HG03575 (cell line): ENCODE results near the gene GLIS2.

Experiments used
- ATAC-seq: cut with Tn5 transposase; IDR thresholded peaks from one replicate; pipeline ENCODE4 v1.9.1; 2021; ENCODE audit not compliant: unreplicated experiment, insufficient number of reproducible peaks, low FRiP score; ENCODE audit errors: extremely low read depth

GLIS2 gene

DNA sequence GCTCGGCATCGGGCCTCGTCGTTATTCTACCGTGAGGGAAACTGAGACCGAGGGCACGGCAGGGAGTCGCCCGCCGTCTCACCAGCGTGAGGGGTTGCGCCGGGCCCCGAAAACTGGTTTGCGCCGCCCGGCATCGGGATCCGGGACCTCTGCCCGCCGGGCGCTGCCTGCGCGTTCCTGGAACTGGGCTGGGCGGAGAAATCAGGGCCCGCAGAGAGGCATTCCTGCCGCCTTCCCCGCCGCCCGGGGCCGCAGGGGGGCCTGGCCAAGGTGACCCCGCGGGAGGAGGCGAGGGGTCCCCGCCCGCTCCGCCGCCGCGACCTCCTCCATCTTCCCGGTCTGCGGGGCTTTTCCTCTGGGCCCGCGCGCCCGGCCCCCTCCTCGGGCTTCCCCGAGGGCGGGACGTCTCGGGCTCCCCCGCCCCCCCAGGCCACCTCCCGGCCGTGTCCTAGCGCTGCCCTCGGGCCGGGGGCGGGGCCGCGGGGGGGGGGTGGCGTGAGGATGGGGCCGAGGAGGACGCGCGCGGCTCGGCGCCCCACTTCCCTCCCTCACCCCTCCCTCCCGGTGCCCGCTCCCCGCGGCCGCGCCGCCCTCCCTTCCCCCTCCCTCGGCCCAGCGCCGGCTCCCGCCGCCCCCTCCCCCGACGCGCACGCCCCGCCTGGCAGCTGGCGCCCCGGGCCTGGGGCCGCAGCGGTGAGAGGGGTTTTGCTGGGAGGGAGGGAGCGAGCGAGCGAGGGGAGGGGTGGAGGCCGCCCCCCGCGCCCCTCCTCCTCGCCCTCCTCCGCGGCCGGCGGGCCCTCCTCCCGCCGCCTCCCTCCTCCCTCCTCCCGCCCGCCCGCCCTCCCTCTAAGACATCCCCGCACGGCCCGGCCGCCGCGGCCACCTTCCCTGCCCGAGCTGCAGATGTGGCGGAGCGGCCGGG is at the start of gene GLIS2:
Gene GLIS2 (plus strand): TSS at position 882 of the 922 bp plus-strand sequence. CDS start 16,214 bp downstream, outside the sequence.
- no peak for ATAC-seq

GRCh38 chr16:4266372-4266771 is 49.5 kb upstream of the GLIS2 start:
- ATAC-seq: no peak

- no peak for ATAC-seq
Measured at GRCh38 chr16:4270091-4270490, 45.8 kb upstream of the GLIS2 start.

DNA sequence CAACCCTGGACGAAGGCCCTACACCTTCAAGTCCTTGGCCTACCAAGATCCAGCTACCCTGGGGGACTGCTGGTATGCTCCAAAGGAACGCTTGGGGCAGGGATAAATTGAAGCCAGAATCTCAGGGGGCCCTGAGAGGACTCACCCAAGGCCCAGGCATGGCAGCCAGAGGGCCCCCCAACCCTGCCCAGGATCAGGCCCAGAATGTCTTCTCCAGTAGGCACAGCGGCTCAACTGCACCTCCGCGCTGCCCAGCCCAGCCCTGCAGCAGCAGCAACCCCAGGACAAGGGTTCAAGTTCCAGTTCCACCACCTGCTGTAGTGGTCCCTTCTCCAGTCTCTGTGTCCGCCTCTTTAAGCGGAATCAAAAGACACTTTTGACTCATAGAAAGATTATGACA is 45.3 kb upstream of the GLIS2 start:
- no peak for ATAC-seq

- ATAC-seq: no peak
Measured at GRCh38 chr16:4271176-4272113, 44.4 kb upstream of the GLIS2 start.

DNA sequence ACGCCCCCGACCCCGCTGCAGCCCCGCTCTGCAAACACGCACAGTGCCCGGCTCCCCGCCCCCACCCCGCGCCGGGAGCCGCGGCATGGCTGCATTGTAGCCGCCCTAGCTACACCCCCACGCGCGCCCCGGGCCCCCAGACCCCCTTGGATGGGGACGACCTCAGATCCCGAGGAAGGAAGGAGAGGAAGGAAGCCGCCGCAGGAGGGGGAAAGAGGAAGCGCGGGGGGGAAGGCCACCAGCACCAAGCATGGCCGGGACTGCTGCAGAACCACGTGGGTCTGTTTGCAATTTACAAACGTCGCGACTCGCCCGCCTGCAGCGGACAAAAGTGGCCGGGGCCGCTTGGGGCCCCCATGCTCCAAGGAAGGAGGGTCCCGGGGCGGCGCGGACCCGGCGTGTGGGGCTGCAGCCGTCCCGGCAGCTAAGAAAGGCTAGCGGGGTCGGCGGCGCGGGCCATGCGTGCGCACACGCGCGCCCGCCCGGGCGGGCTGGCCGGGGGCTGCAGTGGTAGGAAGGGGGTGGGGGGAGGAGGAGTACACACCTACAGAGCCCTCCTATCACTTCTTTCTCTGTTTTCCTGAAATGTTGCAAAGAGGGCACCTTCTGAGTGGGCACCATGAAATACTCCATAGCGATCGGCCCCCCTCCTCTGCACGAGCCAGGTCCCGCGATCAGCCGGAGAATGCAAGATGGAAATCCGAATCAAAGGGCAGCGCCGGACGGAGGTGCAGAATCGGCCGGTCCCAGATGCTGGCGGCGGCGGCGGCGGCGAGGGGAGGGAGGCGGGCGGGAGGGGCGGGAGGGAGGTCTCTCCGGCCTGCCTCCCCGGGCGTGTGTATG is 43.5 kb upstream of the GLIS2 start:
- no peak for ATAC-seq

GRCh38 chr16:4273858-4274311 is 42.0 kb upstream of the GLIS2 start:
- ATAC-seq: no peak

DNA sequence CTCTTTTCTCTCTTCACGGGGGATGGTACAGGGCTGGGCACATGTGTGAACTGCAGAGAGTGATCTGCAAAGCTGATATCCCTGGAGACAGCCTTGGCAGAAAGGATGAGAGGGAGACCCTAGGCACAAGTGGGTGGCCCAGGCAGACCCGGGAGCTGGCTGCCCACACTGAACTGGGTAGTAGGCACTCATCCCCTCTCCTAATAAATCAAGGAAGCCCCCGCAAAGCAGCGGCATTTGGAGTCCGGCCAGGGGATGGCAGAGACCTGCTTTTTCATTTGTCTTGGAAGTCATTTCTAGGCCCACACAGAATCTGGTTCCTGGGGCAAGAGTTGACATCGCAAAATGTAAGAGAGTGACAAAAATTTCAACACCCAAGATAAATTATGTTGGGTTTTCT is 40.0 kb upstream of the GLIS2 start:
- ATAC-seq: no peak

DNA sequence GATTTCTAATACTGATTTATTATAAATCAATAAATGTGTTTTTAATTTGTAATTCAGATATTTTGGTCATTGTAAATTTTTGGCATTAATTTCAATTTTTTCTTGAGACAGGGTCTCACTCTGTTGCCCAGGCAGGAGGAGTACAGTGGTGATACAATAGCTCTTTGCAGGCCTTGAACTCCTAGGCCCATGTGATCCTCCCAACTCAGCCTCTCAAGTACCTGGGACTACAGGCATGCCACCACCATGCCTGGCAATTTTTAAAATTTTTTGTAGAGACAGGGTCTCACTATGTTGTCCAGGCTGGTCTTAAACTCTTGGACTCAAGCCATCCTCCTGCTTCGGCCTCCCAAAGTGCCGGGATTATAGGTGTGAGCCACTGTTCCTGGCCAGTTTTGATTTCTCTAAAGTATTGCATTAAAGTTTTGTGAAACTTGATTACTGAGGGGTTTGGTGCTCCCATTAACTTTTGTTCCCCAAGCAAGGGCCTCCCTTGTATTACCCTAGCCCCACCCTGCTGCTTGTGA is 37.8 kb upstream of the GLIS2 start:
- no peak for ATAC-seq

GRCh38 chr16:4280625-4281024 is 35.2 kb upstream of the GLIS2 start:
- no peak for ATAC-seq

DNA sequence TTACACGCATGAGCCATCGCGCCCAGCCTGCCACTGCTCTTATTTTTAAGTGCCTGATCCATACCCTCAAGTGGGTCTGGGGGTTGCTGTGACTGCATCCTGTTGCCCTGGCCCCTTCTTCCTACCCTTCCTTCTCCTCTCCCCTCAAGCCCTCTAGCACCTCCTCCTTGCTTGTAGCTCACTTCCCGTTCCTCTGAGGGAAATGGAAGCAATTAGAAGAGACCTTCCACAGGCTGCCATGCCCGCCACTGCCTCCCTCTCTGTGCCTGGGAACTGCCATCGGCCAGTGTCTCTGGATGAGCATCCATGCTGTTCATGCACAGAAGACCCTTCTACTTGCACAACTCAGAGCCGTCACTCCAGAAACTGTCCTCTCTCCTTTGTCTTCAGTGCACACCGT is 32.4 kb upstream of the GLIS2 start:
- no peak for ATAC-seq

DNA sequence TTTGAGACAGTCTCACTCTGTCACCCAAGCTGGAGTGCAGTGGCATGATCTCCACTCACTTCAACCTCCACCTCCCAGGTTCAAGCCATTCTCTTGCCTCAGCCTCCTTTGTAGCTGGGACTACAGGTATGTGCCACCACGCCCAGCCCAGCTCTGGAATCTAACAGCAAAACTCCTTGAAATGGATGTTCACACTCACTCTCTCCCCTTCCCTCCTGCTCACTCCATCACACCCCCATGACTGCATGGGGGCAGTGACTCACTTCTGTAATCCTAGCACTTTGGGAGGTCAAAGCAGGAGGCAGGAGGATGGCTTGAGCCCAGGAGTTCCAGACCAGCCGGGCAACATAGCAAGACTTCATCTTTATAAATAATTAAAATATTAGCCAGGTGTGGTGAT is 31.9 kb upstream of the GLIS2 start:
- ATAC-seq: no peak

DNA sequence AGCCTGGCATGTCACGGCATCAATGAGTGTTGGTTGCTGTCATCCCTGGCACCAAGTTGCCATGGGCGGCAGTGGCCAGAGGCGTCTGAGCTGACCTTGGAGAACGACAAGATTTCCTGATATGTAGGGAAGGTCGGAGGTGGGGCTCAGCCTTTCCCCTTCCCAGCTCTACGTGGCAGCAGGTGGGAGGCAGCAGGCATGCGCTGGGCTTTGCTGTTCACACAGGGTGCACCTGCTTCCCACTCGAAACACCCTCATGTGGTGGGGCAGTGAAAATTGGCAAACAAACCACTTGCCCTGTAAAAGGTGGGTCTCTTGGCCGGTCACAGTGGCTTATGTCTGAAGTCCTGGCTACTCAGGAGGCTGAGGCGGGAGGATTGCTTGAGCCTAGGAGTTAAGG is 30.7 kb upstream of the GLIS2 start:
- ATAC-seq: no peak

DNA sequence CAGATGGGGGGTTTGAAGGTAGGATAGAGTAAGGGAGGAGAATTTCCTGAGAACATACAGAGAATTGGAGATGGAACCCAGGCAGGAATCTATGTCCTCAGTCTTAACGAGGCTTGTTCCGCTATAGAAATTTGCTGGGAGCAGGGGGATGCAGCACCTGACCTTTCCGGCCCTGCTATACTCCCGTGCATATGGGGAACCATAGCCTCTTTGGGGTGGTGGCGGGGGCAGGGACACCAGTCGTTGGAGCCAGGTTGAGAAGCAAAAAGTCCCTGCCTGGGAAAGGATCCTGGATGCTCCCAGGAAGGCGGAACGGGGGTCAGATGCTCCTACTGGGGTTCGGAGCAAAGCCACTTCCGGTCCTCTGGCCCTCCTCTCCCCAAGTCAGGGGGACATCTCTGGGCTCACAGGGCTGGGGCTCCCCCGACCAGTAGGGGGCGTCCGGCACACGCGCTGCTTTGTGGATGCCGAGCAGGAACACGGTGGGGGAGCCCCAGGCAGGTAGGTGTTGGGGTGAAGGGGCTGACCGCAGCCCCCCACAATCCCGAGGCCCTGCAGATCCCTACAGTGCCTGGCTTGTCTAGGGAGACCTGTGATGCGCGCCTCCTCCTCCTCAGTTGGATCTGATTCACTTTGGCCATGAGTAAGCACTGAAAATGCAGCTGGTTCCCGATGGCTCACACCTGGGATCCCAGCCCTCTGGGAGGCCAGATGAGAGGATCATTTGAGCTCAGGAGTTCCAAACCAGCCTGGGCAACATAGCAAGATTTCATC is 27.5 kb upstream of the GLIS2 start:
- ATAC-seq: no peak

GRCh38 chr16:4290236-4290830 is 25.5 kb upstream of the GLIS2 start:
- no peak for ATAC-seq

GRCh38 chr16:4291699-4292098 is 24.2 kb upstream of the GLIS2 start:
- no peak for ATAC-seq

DNA sequence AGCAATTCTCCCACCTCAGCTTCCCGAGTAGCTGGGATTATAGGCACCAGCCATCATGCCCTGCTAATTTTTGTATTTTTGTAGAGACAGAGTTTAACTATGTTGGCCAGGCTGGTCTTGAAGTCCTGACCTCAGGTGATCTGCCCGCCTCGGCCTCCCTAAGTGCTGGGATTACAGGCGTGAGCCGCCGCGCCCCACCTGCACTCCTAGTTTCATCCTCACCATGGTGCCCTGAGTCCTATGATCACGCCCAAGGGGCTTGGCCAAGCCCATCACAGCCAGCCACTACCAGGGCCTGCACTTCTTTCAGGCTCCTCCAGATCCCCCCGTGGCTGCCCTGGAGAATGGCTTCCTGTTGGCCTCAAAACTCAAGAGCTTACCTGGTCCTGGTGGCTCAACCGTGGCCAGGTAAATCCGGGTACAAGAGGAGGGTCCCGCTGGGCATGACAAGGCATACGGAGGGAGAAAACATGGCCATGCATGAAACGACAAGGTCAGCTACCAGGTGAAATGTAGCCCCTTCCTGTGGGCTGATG is 22.6 kb upstream of the GLIS2 start:
- no peak for ATAC-seq
